SK-N-SH (cell line): ENCODE results near the gene TM2D3. TPM values are rescaled to one million over a fixed set of nuclear protein-coding genes. Genes with fewer than 3 reads are reported as not detected.
A peak's percentile ranks its signal among the peaks of the same experiment; 100 is the strongest.

Experiments
- CTCF ChIA-PET: fragments of 300-600, 350-600 bp; formaldehyde crosslinking; extraction: SDS; loops from one replicate; lab custom pipeline; 2021; lab: Yijun Ruan, JAX
- POLR2A ChIA-PET: fragments of 350-600 bp; sonication (Branson Sonifier 250); formaldehyde crosslinking; extraction: SDS; loops from one replicate; lab custom pipeline; 2020; ENCODE audit warnings: antibody characterized with exemption, inconsistent platforms; lab: Yijun Ruan, JAX
- DNase-seq: peaks from one replicate; pipeline ENCODE4 v3.0.0; 2012
- H2AFZ ChIP-seq: fragments of 200-600 bp; sonication (generic); 2 replicates; pipeline ENCODE4 v1.8.1; 2016; ENCODE audit warnings: antibody characterized with exemption, mild to moderate bottlenecking, low read depth
- H3F3A ChIP-seq: fragments of 200-600 bp; sonication (generic); replicated peaks from 2 replicates; pipeline ENCODE3; 2016; ENCODE audit warnings: antibody characterized with exemption, mild to moderate bottlenecking; ENCODE audit not compliant: insufficient read depth
- H3K27ac ChIP-seq, 2 experiments: fragments of 200-500 bp in 1 of 2; fragments of 200-600 bp in 1 of 2; sonication (Bioruptor generic) in 1 of 2; sonication (generic), shearing (Covaris generic) in 1 of 2; 2 replicates each; pipeline versions ENCODE4 v1.5.1 to v1.6.1; 2014 to 2016; ENCODE audit warnings: low read depth in 2 of 2, inconsistent platforms in 1 of 2, low read length in 1 of 2, mild to moderate bottlenecking in 1 of 2, mixed read lengths in 1 of 2
- H3K27me3 ChIP-seq: fragments of 200-600 bp; sonication (generic), shearing (Covaris generic); 2 replicates; pipeline ENCODE4 v1.6.1; 2016; ENCODE audit warnings: mixed run types; ENCODE audit not compliant: insufficient read depth
- H3K36me3 ChIP-seq, 2 experiments: fragments of 200-500 bp in 1 of 2; fragments of 200-600 bp in 1 of 2; sonication (Bioruptor generic) in 1 of 2; sonication (generic) in 1 of 2; replicated peaks in 1 of 2; 2 replicates each; pipeline versions ENCODE3 to v1.5.1; 2014 to 2016; ENCODE audit warnings: low read length in 1 of 2, mild to moderate bottlenecking in 1 of 2; ENCODE audit not compliant: insufficient read depth in 2 of 2, control insufficient read depth in 1 of 2
- H3K4me1 ChIP-seq, 2 experiments: fragments of 200-500 bp in 1 of 2; fragments of 200-600 bp in 1 of 2; sonication (Bioruptor generic) in 1 of 2; sonication (generic), shearing (Covaris generic) in 1 of 2; 2 replicates each; pipeline versions ENCODE4 v1.5.1 to v1.6.1; 2014 to 2016; ENCODE audit warnings: low read depth in 1 of 2, low read length in 1 of 2, mixed run types in 1 of 2; ENCODE audit not compliant: insufficient read depth in 2 of 2, control insufficient read depth in 1 of 2
- H3K4me2 ChIP-seq: fragments of 200-600 bp; sonication (generic), shearing (Covaris generic); 2 replicates; pipeline ENCODE4 v1.6.1; 2017; ENCODE audit warnings: mixed run types
- H3K4me3 ChIP-seq, 2 experiments: fragments of 200-500 bp in 1 of 2; fragments of 200-600 bp in 1 of 2; sonication (Bioruptor generic) in 1 of 2; sonication (generic), shearing (Covaris generic) in 1 of 2; 2 replicates each; pipeline versions ENCODE4 v1.5.1 to v1.8.1; 2014 to 2016; ENCODE audit warnings: low read depth in 2 of 2, inconsistent platforms in 1 of 2, low read length in 1 of 2, mild to moderate bottlenecking in 1 of 2, mixed read lengths in 1 of 2, moderate library complexity in 1 of 2
- H3K79me2 ChIP-seq: fragments of 200-600 bp; sonication (generic); 2 replicates; pipeline ENCODE4 v1.8.1; 2017; ENCODE audit warnings: mild to moderate bottlenecking; ENCODE audit not compliant: insufficient read depth
- H3K9ac ChIP-seq: fragments of 200-600 bp; sonication (generic); 2 replicates; pipeline ENCODE4 v1.6.1; 2017; ENCODE audit warnings: mixed run types
- H3K9me2 ChIP-seq: fragments of 200-600 bp; sonication (generic); 2 replicates; pipeline ENCODE4 v1.6.1; 2017; ENCODE audit warnings: mixed run types
- H3K9me3 ChIP-seq: fragments of 200-600 bp; sonication (generic); 2 replicates; pipeline ENCODE4 v1.6.1; 2017; ENCODE audit warnings: mixed run types, mild to moderate bottlenecking, moderate library complexity
- H4K20me1 ChIP-seq: fragments of 200-600 bp; sonication (generic); 2 replicates; pipeline ENCODE4 v1.6.1; 2017; ENCODE audit warnings: mild to moderate bottlenecking, mixed run types; ENCODE audit not compliant: insufficient read depth
- ELF1 ChIP-seq: IDR thresholded peaks from 2 replicates; pipeline ENCODE4 v1.4.0; 2012
- EZH2phosphoT487 ChIP-seq: fragments of 200-600 bp; sonication (generic); IDR thresholded peaks from 2 replicates; pipeline ENCODE4 v1.6.1; 2017; ENCODE audit warnings: low read depth, mixed run types, mild to moderate bottlenecking, antibody characterized with exemption, moderate library complexity, borderline replicate concordance
- FOSL2 ChIP-seq: IDR thresholded peaks from 2 replicates; pipeline ENCODE4 v1.4.0; 2012; ENCODE audit warnings: low read depth, mild to moderate bottlenecking, moderate library complexity, borderline replicate concordance
- FOXJ3 ChIP-seq: sonication (generic); formaldehyde crosslinking; IDR thresholded peaks from 2 replicates; pipeline ENCODE4 v1.5.1; 2020; ENCODE audit warnings: mild to moderate bottlenecking, missing genetic modification reagents
- FOXM1 ChIP-seq: IDR thresholded peaks from 2 replicates; pipeline ENCODE4 v1.4.0; 2012; ENCODE audit warnings: low read depth, mild to moderate bottlenecking
- GATA2 ChIP-seq: sonication (generic); formaldehyde crosslinking; IDR thresholded peaks from 2 replicates; pipeline ENCODE4 v1.5.0; 2020; ENCODE audit warnings: mild to moderate bottlenecking, missing genetic modification reagents
- JUND ChIP-seq: IDR thresholded peaks from 2 replicates; pipeline ENCODE4 v1.4.0; 2012
- MAX ChIP-seq: IDR thresholded peaks from 2 replicates; pipeline ENCODE4 v1.4.0; 2012; ENCODE audit warnings: low read depth
- MEF2A ChIP-seq: IDR thresholded peaks from 2 replicates; pipeline ENCODE4 v1.4.0; 2012; ENCODE audit warnings: low read depth, borderline replicate concordance
- MXI1 ChIP-seq: IDR thresholded peaks from 2 replicates; pipeline ENCODE4 v1.6.1; 2012; ENCODE audit warnings: mild to moderate bottlenecking, low read depth, low read length, improper control_type of control experiment
- NFIC ChIP-seq: IDR thresholded peaks from 2 replicates; pipeline ENCODE4 v1.4.0; 2012; ENCODE audit warnings: borderline replicate concordance
- NRF1 ChIP-seq: IDR thresholded peaks from 2 replicates; pipeline ENCODE4 v1.6.1; 2012; ENCODE audit warnings: low read depth, mild to moderate bottlenecking, low read length
- PBX3 ChIP-seq: IDR thresholded peaks from 2 replicates; pipeline ENCODE4; 2012
- POLR2AphosphoS5 ChIP-seq: IDR thresholded peaks from 2 replicates; pipeline ENCODE4 v1.6.1; 2012; ENCODE audit warnings: low read depth, low read length
- RAD21 ChIP-seq: IDR thresholded peaks from 2 replicates; pipeline ENCODE4 v1.6.1; 2012; ENCODE audit warnings: mild to moderate bottlenecking, low read length
- RCOR1 ChIP-seq: fragments of 150-350 bp; IDR thresholded peaks from 2 replicates; pipeline ENCODE4 v1.6.1; 2017; ENCODE audit warnings: antibody characterized with exemption, low read length
- RFX5 ChIP-seq: IDR thresholded peaks from 2 replicates; pipeline ENCODE4 v1.6.1; 2012; ENCODE audit warnings: mild to moderate bottlenecking, improper control_type of control experiment, low read length
- RXRA ChIP-seq: IDR thresholded peaks from 2 replicates; pipeline ENCODE4 v1.4.0; 2012; ENCODE audit warnings: low read depth, mild to moderate bottlenecking, borderline replicate concordance
- SMC3 ChIP-seq: IDR thresholded peaks from 2 replicates; pipeline ENCODE4 v1.6.1; 2012; ENCODE audit warnings: low read depth, low read length, improper control_type of control experiment
- TCF12 ChIP-seq: IDR thresholded peaks from 2 replicates; pipeline ENCODE4 v1.4.0; 2012
- USF1 ChIP-seq: IDR thresholded peaks from 2 replicates; pipeline ENCODE4 v1.4.0; 2012; ENCODE audit warnings: low read depth, borderline replicate concordance
- YY1 ChIP-seq: IDR thresholded peaks from 2 replicates; pipeline ENCODE4 v1.4.0; 2012; ENCODE audit warnings: low read depth, mild to moderate bottlenecking
- ZBTB33 ChIP-seq: IDR thresholded peaks from 2 replicates; pipeline ENCODE4 v1.4.0; 2012; ENCODE audit warnings: low read depth, borderline replicate concordance
- WGBS: methylation state at CpG from one replicate; pipeline ENCODE4 v1.1.6; 2017; ENCODE audit warnings: low lambda C conversion rate; 5-methylcytosine and 5-hydroxymethylcytosine counted together
- polyA plus RNA-seq, 3 experiments: library from polyadenylated mRNA; depleted of rRNA; stranded (reverse); fragments of >200 nt; gene quantifications; 2 replicates each; pipeline ENCODE4 v1.2.3, GENCODE V29; 2012
- TF ChIP-seq, protein P1 (sequence below): IDR thresholded peaks from 2 replicates; pipeline ENCODE4 v1.6.1; 2012; ENCODE audit warnings: mild to moderate bottlenecking, low read depth, low read length, moderate library complexity
- TF ChIP-seq, protein P2 (sequence below): fragments of 200-600 bp; sonication (generic); IDR thresholded peaks from 2 replicates; pipeline ENCODE4 v1.6.1; 2017; ENCODE audit warnings: antibody characterized with exemption, mild to moderate bottlenecking, moderate library complexity

The TM2D3 gene
- polyA plus RNA-seq, 1 of the 3 experiments (the other 2 are of a cell fraction): 73.3 TPM

DNA sequence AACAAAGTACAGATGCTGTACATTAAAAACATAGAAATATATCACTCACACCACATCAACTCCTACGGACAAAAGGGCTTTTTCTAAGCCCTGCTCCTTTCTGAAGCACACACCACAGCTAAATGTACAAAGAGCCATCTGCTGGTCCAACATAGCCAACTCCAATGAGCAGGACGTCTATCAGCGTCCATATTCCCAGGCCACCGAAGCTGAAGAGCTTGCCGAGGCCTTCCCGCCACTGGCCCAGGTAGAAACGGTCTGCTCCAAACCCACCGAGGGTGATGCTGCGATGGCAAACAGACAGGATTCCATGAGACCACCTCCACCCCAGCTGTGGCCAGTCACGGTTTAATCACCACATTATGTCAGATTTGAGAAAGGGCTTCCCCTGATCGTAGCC, 9.8 kb downstream of the TM2D3 start:
- no peaks in the 10 kb centered on the region for H3K27me3 ChIP-seq
- H3K36me3 ChIP-seq: peaks cover 70 to 79% of the 10 kb centered on the region in 2 experiments
- POLR2A ChIA-PET: interaction anchor here (1.0 to 2.2 kb wide), 3 partner anchors 28 to 345 kb away, joined by 3 to 5 read pairs (median 4); no protein-coding TSS in a partner anchor
- WGBS: 59% methylated on average over 11 of the region's 11 CpGs
- H3K9me3 ChIP-seq: no peaks in the 10 kb centered on the region
- no peak overlapping the region for H3K9ac ChIP-seq
- H3K4me2 ChIP-seq: no peak overlapping the region
- peak overlapping the region; percentile 30 to 81; a peak in 3 of 4 replicates for H3K27ac ChIP-seq
- CTCF ChIA-PET: interaction anchor here (0.8 to 8.2 kb wide), 37 partner anchors 9 to 530 kb away, joined by 3 to 139 read pairs (median 5); partner anchors contain the start of genes SNRPA1 and TM2D3
- H2AFZ ChIP-seq: no peak overlapping the region
- H3K4me3 ChIP-seq: no peak overlapping the region
- H4K20me1 ChIP-seq: peaks cover 9% of the 10 kb centered on the region
- DNase-seq: peak; percentile 47
- TF ChIP-seq POLR2AphosphoS5 (no peak), RXRA (no peak), RCOR1 (no peak), MXI1 (no peak), FOXJ3 (CRISPR knock-in tag) (no peak), PBX3 (no peak), RAD21 (peak; percentile 47), MAX (no peak), GATA2 (CRISPR knock-in tag) (no peak), JUND (no peak), USF1 (no peak), EZH2phosphoT487 (no peak), RFX5 (no peak), ZBTB33 (no peak), FOXM1 (no peak), NFIC (no peak), MEF2A (no peak), YY1 (no peak), FOSL2 (no peak), SMC3 (peak; percentile 34; the same call in 1 of the 2 replicates), NRF1 (no peak), ELF1 (no peak), TCF12 (no peak)
- TF ChIP-seq, protein P1, sequence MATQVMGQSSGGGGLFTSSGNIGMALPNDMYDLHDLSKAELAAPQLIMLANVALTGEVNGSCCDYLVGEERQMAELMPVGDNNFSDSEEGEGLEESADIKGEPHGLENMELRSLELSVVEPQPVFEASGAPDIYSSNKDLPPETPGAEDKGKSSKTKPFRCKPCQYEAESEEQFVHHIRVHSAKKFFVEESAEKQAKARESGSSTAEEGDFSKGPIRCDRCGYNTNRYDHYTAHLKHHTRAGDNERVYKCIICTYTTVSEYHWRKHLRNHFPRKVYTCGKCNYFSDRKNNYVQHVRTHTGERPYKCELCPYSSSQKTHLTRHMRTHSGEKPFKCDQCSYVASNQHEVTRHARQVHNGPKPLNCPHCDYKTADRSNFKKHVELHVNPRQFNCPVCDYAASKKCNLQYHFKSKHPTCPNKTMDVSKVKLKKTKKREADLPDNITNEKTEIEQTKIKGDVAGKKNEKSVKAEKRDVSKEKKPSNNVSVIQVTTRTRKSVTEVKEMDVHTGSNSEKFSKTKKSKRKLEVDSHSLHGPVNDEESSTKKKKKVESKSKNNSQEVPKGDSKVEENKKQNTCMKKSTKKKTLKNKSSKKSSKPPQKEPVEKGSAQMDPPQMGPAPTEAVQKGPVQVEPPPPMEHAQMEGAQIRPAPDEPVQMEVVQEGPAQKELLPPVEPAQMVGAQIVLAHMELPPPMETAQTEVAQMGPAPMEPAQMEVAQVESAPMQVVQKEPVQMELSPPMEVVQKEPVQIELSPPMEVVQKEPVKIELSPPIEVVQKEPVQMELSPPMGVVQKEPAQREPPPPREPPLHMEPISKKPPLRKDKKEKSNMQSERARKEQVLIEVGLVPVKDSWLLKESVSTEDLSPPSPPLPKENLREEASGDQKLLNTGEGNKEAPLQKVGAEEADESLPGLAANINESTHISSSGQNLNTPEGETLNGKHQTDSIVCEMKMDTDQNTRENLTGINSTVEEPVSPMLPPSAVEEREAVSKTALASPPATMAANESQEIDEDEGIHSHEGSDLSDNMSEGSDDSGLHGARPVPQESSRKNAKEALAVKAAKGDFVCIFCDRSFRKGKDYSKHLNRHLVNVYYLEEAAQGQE: no peak
- TF ChIP-seq, protein P2, sequence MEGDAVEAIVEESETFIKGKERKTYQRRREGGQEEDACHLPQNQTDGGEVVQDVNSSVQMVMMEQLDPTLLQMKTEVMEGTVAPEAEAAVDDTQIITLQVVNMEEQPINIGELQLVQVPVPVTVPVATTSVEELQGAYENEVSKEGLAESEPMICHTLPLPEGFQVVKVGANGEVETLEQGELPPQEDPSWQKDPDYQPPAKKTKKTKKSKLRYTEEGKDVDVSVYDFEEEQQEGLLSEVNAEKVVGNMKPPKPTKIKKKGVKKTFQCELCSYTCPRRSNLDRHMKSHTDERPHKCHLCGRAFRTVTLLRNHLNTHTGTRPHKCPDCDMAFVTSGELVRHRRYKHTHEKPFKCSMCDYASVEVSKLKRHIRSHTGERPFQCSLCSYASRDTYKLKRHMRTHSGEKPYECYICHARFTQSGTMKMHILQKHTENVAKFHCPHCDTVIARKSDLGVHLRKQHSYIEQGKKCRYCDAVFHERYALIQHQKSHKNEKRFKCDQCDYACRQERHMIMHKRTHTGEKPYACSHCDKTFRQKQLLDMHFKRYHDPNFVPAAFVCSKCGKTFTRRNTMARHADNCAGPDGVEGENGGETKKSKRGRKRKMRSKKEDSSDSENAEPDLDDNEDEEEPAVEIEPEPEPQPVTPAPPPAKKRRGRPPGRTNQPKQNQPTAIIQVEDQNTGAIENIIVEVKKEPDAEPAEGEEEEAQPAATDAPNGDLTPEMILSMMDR: peak; percentile 26
- no peaks in the 10 kb centered on the region for H3K9me2 ChIP-seq
- peaks cover 25% of the 10 kb centered on the region for H3F3A ChIP-seq
- peaks cover 14 to 16% of the 10 kb centered on the region in 2 experiments; a peak in 3 of 4 replicates for H3K4me1 ChIP-seq
- peaks cover 4% of the 10 kb centered on the region; the same call in 1 of the 2 replicates for H3K79me2 ChIP-seq
